HG03575 (cell line): ENCODE measurements around the gene CDH18.

Experiments used
- ATAC-seq: cut with Tn5 transposase; IDR thresholded peaks from one replicate; pipeline ENCODE4 v1.9.1; 2021; ENCODE audit not compliant: unreplicated experiment, insufficient number of reproducible peaks, low FRiP score; ENCODE audit errors: extremely low read depth

The CDH18 gene

DNA sequence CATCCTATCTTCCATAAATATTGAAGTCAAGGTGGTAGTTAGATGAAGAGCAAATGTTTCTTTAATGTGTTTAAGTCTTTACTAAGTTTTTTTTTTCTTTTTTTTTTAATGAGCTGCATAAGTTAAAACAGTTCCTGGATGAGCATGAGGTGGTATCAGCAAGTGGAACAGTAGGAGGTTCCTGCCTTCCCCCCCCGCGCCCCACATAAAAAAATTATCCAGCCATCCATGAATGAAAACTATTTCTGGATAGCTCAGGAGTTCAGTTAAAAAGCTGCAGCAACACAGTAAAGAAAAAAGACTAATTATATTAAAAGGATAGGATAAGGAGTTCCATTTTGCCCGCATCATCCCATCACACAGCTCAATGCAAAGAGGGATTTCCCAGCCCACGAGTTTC, 349.5 kb downstream of the CDH18 start:
- no peak for ATAC-seq

DNA sequence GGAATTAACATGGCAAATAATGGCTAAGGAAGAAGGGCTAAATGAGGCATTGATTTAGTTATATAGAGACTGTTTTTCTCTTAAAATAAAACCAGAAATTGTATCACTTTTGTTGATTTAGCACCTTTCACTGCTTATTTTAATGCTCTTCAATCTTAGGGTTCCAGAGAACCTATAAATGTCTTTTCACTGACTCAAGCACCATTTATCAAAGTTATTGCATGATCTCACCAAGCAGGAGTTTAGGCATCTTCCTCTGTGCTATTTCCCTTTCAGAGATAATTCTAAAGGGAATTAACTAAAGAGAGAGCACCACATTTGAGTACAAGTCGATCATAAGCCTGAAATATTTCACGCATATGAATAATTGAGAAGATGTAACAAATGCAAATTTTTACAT, 357.1 kb downstream of the CDH18 start:
- ATAC-seq: no peak

DNA sequence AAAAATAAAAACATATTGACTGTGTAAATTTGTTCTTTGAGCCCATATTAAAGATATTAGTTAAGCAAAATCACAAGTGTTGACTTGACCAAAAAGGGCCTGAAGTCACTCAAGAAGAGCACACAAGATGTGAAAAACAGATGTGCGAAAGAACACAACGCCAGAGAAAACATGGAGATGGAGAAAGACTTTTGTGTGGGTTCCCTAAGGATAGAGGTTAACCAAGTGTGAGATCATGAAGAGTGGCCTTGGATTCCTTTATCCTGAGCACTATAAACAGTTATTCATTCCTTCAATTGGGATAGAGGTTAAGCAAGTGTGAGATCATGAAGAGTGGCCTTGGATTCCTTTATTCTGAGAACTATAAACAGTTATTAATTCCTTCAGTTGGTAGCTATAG, 361.8 kb downstream of the CDH18 start:
- ATAC-seq: no peak

GRCh38 chr5:19625562-19625961, 362.4 kb downstream of the CDH18 start:
- no peak for ATAC-seq

- ATAC-seq: no peak
These were observed 368.4 kb downstream of the CDH18 start for GRCh38 chr5:19619571-19619970.

DNA sequence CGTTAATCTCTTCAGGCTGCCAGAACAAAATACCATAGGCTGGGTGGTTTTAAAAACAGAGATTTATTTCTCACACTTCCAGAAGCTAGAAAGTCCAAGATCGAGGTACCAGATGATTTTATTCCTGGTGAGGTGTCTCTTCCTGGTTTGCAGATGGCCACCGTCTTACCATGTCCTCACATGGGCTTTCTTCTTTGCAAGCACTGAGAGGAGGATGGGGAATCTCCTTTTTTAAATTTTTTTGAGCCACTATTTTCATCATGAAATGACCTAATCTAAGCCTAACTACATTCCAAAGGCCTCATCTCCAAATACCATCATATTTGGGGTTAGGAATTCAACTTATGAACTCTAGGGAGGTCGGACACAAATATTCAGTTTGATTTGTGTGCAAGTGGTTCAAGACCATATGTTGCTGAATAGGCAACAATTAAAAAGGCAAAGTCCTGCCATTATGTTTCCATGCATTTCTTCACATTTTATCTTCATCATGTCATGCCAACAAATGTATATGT, 371.2 kb downstream of the CDH18 start:
- ATAC-seq: no peak

DNA sequence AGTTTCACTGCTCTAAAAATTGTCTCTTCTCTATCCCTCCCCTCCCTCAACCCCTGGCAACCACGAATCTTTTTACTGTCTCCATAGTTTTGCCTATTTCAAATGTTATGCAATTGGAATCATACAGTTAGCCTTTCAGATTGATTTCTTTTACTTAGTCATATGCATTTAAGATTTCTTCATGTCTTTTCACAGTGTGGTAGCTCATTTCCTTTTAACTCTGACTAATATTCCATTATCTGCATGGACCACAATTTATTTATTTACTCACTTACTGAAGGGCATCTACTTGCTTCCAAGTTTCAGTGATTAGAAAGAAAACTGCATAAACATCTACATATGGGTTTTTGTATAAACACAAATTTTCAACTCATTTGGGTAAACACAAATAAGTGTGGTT, 372.3 kb downstream of the CDH18 start:
- ATAC-seq: no peak

GRCh38 chr5:19615071-19615470, 372.9 kb downstream of the CDH18 start:
- ATAC-seq: no peak

- ATAC-seq: no peak
These were observed 379.5 kb downstream of the CDH18 start for GRCh38 chr5:19608444-19609002.

DNA sequence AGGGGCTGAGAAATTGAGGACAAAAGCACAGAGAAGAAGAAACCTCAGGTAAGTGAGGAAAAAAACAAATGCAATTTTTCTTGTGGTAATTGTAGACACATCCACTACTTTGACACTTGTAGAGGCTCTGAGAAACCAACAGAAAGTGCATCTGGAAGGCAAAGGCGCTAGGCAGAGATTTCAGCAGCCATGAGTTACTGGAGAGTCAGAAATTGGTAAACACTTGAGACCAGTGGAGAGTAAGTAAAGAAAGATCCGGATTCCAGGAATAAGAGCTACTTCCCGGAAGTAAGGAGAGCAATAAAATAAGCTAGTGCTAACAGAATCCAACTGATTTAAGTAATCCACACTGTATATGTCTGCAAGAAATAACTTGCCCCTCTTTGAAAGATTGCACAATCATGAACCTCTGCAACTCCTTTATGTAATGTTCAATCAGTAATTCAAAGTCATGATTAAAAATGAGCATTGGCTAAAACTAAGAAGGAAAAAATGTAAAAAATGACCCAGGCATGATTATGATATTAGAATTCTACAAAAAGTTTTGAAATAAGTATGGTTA, 382.1 kb downstream of the CDH18 start:
- ATAC-seq: no peak

DNA sequence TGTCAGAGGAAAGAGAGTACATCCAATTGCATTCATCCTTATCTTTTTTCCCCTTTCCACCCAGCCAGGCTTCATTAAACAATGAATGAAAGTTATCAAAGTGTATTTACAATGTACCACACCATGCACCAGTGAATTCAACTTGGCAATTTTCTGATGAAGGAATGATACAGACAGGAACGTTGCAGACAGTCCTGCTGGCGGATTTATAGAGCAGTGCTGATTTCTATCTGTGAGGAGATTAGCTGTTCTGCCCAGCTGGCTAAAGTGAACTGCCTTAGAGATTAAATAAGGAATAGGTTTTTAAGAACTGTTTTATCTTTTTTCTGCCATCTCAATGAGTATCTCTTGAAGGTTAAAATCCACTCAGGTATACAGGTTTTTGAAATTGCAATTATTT, 403.9 kb downstream of the CDH18 start:
- ATAC-seq: no peak

DNA sequence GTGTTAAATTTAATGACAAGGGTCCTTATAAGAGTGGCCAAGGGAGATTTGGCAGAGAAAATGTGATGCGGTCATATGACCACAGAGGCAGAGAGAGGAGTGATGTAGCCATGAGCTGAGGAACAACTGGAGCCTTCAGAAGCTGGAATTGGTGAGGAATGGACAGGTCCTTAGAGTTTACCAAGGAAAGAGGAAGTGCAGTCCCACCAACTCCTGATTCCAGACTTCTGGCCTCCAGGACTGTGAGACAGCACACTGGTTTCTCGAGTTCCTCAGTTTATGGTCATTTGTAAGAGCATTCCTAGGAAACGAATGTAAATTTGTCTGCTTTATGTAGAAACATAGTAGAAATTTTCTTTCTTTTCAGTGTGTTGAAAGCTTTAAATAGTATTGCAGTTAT, 410.1 kb downstream of the CDH18 start:
- no peak for ATAC-seq

DNA sequence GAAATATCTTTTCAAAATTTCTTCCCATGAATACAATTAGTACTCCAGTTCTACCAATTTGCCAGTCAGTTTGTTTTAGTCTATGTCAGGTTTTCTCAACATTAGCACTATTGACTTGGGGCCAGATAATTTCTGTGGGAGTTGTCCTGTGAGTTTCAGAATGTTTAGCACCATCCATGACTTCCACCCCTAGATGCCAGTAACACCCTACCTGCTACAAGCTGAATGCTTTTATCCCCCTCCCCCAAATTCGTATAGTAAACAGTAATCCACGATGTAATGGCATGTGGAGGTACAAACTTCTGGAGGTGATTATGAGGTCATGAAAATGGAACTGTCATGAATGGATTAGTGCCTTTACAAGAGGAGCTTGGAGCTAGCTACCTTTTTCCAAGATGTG, 420.0 kb downstream of the CDH18 start:
- no peak for ATAC-seq

DNA sequence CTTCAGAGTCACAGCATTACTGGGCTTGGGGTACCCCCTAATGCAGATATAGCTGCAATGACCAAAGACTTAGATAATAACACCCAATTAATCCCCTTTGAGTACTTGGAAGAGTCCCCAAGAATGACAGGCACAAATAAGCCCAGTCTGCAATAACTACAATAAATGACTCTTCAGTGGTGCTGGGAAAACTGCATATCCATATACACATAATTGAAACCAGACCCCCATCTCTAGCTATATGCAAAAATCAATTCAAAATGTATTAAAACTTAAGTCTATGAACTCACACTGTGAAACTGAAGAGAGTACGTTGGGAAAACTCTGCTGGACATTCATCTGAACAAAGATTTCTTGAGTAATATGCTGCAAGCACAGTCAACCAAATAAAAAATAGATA, 422.5 kb downstream of the CDH18 start:
- ATAC-seq: no peak

DNA sequence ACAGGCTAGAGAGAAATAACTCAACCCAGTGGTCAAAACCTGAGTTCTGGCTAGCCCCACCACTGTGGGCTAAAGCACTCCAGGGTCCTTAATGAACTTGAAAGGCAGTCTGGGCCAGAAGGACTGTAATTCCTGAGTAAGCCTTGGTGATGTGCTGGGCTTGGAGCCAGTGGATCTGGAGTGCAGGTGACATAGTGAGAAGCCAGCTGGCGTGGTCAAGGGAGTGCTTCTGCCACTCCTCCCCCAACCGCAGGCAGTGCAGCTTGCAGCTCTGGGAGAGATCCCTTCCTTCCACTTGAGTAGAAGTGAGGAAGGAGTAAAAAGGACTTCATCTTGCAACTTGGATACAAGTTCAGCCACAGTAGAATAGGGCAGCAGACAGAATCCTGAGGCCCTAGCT, 424.0 kb downstream of the CDH18 start:
- ATAC-seq: no peak

DNA sequence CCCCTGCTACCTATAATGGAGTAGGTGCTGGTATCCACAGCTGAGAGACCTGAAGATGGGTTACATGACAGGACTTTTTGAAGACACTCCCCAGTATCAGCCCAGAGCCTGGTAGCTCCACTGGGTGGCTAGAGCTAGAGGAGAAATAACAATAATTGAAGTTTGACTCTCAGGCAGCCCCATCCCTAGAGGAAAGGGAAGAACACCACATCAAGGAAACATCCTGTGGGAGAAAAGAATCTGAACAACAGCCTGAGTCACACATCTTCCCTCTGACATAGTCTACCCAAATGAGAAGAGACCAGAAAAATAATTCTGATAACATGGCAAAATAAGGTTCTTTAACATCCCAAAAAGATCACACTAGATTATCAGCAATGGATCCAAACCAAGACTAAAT, 432.1 kb downstream of the CDH18 start:
- no peak for ATAC-seq

- ATAC-seq: no peak
These were observed 432.6 kb downstream of the CDH18 start for GRCh38 chr5:19555436-19555835.

GRCh38 chr5:19554524-19554923, 433.5 kb downstream of the CDH18 start:
- no peak for ATAC-seq

DNA sequence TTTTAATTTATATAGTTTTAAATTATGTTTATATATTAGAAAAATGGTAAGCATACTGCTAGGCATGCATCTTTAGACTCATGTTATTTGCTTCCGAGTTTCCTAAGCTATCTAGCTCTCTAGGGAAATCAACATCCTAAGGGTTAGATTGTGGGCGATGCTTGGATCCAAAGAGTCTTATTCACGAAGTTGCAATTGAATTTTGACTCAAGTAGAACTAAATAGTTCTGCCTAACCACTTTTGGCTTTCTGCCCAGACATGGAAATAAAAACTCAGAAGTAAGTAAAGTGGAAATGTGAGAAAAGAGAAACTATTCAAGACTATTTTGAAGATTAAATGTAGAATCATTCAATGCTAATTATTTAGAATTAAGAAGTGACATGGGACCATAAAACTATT, 440.4 kb downstream of the CDH18 start:
- no peak for ATAC-seq

DNA sequence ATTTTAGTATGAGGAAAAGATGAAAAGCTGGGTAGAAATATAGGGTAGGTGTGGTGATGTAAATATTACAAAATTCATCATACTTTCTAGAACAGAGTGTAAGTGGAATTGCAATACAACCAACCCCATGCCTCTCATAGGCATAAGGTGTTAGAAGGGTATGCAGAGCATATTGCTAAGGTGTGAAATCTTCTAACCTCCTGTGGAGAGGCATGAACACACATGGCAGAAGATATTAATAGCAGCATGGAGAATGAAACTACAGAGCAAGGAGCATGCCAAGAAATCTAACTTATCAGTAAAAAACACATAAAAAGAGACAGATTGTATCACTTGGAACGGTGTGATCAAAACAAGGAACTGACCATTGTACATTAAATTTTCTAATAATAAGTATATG, 441.5 kb downstream of the CDH18 start:
- no peak for ATAC-seq

- no peak for ATAC-seq
These were observed 449.4 kb downstream of the CDH18 start for GRCh38 chr5:19538607-19539006.
